ENCODE measurements around the gene GOLGA6L6. TPM values are rescaled to one million over a fixed set of nuclear protein-coding genes. Genes with fewer than 3 reads are reported as not detected.
"Not testable (repeated sequence)": the region's sequence is repeated elsewhere in the genome, so short reads cannot be mapped to it uniquely, and the experiment has no call there.

GOLGA6L6 gene
- not detected for total RNA-seq

DNA sequence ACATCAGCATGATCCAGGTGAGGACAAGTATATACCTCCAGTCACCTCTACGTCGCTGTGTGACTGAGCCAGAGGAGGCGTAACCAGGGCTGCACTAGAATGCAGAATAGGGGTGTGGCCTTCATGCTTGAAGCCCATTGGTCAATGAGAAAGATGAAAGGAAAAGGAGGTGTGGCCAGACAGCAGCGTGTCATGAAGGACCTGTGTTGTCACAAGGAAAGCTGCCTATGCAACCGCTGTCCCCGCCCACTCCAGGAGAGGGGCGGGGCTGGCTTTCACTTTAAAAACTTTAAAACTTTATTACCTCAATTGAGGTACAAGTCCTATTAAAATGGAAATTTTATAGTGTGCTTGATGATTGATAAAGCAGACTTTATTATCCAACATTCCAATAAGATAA, at the start of gene GOLGA6L6:
Gene GOLGA6L6, minus strand, starts transcription at position 101 of the 400 bp plus-strand sequence. Its CDS starts 91 bp downstream, at position 10.
- H3K4me3 ChIP-seq (ENCODE audit: low read depth, poor library complexity, severe bottlenecking), result not testable (repeated sequence)
- 83 to 92% methylated on average over 4 of the region's 7 CpGs for WGBS, 2 donors

GRCh38 chr15:20590069-20590468, 48.5 kb upstream of the GOLGA6L6 start:
- WGBS, 2 donors, result no CpG with 5 or more reads among the region's 2 CpGs
- H3K4me3 ChIP-seq (ENCODE audit: low read depth, poor library complexity, severe bottlenecking); intact Hi-C loops (cut with DNase I; ENCODE audit: low total_unique reads); DNase-seq (ENCODE audit: low spot score in 2 of 2): not testable (repeated sequence)

More for the DNA sequence above, at the start of gene GOLGA6L6:
- DNase-seq (ENCODE audit: low spot score in 2 of 2); intact Hi-C loops (cut with DNase I; ENCODE audit: low total_unique reads): not testable (repeated sequence)

GRCh38 chr15:20586821-20587220, 45.2 kb upstream of the GOLGA6L6 start:
- DNase-seq (ENCODE audit: low spot score in 2 of 2); intact Hi-C loops (cut with DNase I; ENCODE audit: low total_unique reads); H3K4me3 ChIP-seq (ENCODE audit: low read depth, poor library complexity, severe bottlenecking): not testable (repeated sequence)
- 100% methylated on average over 1 of the region's 3 CpGs; no CpG with 5 or more reads in 1 of the 2 donors for WGBS, 2 donors

- WGBS, 2 donors, result 78 to 82% methylated on average over 3 to 7 of the region's 18 CpGs
- intact Hi-C loops (cut with DNase I; ENCODE audit: low total_unique reads); DNase-seq (ENCODE audit: low spot score in 2 of 2); H3K4me3 ChIP-seq (ENCODE audit: low read depth, poor library complexity, severe bottlenecking): not testable (repeated sequence)
These were observed 41.1 kb upstream of the GOLGA6L6 start for GRCh38 chr15:20582726-20583115.

DNA sequence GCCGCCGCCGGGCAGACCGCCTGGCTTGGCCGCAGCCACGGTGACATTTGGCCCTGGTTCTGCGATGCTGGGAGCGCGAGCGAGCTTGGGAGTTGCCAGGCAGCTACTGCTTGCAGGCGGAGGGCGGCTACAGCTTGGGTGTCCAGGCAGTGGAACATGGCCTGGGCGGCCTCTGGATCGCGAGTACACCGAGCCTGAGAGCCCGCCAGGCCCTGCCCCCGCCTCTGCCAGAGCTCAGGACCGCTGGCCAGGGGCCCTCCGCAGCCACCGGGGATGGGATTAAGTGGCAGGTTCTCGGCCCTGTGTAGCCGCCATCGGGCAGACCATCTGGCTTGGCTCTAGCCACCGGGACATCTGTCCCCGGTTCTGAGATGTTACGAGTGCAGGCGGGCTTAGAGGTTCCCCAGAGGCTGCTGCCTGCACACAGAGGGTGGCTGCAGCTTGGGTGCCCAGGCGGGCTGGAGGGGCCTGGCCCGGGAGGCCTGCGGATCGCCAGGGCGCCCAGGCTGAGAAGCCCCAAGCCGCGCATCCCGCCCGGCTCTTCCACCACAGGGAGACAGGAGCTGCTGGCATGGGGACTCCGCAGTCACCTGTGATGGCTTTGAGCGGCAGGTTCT, 40.6 kb upstream of the GOLGA6L6 start:
- H3K4me3 ChIP-seq (ENCODE audit: low read depth, poor library complexity, severe bottlenecking); intact Hi-C loops (cut with DNase I; ENCODE audit: low total_unique reads); DNase-seq (ENCODE audit: low spot score in 2 of 2): not testable (repeated sequence)
- no CpG with 5 or more reads among the region's 39 CpGs for WGBS, 2 donors

- intact Hi-C loops (cut with DNase I; ENCODE audit: low total_unique reads); DNase-seq (ENCODE audit: low spot score in 2 of 2); H3K4me3 ChIP-seq (ENCODE audit: low read depth, poor library complexity, severe bottlenecking): not testable (repeated sequence)
- WGBS, 2 donors, result no CpG with 5 or more reads among the region's 62 CpGs
These were observed 39.9 kb upstream of the GOLGA6L6 start for GRCh38 chr15:20581261-20582108.

DNA sequence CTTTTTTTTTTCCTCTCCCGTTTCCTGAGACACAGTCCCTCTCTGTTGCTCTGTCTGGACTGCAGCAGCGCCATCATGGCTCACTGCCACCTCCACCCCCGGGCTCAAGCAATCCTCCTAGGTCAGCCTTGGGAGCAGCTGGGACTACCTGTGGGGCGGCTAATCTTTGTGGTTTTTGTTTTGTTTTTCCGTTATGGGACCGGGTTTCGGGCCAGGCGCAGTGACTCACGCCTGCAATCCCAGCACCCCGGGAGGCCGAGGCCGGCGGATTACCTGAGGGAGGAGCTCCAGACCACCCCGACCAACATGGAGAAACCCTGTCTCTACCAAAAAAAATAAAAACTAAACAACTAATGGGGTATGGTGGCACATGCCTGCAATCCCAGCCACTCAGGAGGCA, 38.1 kb upstream of the GOLGA6L6 start:
- no CpG with 5 or more reads among the region's 14 CpGs for WGBS, 2 donors
- H3K4me3 ChIP-seq (ENCODE audit: low read depth, poor library complexity, severe bottlenecking); DNase-seq (ENCODE audit: low spot score in 2 of 2); intact Hi-C loops (cut with DNase I; ENCODE audit: low total_unique reads): not testable (repeated sequence)

DNA sequence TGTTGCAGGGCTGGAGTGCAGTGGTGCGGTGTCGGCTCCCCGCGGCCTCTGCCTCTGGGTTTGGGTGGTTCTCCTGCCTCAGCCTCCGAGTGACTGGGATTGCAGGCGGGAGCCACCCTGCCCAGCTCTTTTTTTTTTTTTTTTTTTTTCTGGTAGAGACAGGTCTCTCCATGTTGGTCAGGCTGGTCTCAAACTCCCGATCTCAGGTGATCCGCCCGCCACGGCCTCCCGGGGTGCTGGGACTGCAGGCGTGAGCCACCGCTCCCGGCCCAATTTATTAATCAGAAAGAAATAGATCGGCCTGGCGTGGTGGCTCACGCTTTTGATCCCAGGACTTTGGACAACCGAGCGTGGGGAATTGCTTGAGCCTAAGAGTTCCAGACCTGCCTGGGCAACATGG, 9.7 kb upstream of the GOLGA6L6 start:
- H3K4me3 ChIP-seq (ENCODE audit: low read depth, poor library complexity, severe bottlenecking); intact Hi-C loops (cut with DNase I; ENCODE audit: low total_unique reads): not testable (repeated sequence)
- WGBS, 2 donors, result 97 to 100% methylated on average over 11 to 12 of the region's 19 CpGs
- peak in 1 of 2 donors; percentile 84 for DNase-seq (ENCODE audit: low spot score in 2 of 2)

DNA sequence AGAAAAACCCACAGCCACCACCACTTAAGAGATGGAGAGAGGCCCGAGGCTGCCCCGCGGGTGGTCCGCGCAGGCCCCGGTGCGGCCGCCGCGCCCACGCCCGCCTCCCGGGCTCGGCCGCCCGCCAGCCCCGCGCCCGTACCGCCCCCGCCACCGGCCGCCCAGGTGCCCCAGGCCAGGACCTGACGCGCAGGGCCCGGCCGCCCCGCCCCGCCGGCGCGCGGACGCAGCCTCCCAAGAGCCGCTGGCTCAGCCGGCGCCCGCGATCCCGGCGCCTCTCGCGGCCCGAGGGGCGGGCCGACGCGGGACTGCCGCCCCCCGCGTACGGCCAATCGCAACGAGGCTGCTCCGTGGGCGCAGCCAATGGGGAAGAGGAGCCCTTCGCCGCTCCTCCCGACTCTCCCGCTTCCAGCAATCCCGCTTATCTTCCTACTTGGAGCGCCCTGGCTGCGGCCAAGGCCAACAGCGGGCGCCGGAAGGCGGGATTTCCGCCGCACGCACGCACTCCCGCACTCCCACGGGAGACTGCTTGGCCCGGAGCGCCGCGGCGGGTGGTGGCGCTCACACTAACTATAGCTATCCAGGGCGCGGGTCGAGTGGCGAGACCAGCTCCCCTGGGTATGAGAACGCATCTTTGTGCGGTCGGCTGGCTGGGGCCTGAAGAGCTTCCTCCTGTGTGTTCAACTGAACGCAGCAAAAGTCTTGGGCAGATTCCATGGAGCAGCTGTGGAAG, 35.5 kb downstream of the GOLGA6L6 start:
- DNase-seq (ENCODE audit: low spot score in 2 of 2); H3K4me3 ChIP-seq (ENCODE audit: low read depth, poor library complexity, severe bottlenecking); intact Hi-C loops (cut with DNase I; ENCODE audit: low total_unique reads): not testable (repeated sequence)
- WGBS, 2 donors, result no CpG with 5 or more reads among the region's 87 CpGs

GRCh38 chr15:20502839-20503238, 38.8 kb downstream of the GOLGA6L6 start:
- DNase-seq (ENCODE audit: low spot score in 2 of 2); intact Hi-C loops (cut with DNase I; ENCODE audit: low total_unique reads); H3K4me3 ChIP-seq (ENCODE audit: low read depth, poor library complexity, severe bottlenecking): not testable (repeated sequence)
- no CpG with 5 or more reads among the region's 3 CpGs for WGBS, 2 donors

DNA sequence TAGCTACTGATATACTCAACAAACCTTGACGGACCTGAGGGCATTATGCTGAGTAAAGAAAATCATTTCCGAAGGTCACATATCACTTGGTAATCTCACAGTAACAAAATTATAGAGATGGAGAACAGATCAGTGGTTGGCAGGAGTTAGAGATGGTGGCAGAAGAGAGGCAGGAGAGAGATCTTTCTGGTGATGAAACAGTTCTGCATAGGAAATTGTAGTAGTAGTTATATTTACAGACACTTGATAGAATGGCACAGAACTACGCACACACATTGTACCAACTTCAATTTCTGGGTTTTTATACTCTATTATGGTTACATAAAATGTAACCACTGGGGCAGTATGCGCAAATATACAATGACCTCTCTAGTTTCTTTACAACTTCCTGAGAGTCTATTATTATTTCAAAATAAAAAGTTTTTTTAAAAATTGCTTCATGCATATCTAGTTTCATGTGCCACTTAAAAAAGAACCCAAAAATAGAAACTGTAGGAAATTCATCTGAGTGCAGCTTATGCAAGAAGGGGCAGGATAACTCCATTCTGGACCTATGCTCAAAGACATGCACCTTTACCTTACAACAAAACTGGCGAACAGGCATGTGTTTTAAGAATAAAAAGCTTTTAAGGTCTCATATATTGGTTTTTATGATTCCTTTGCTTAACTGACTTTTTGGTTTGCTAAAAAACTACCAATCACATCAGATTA, 39.9 kb downstream of the GOLGA6L6 start:
- DNase-seq (ENCODE audit: low spot score in 2 of 2); intact Hi-C loops (cut with DNase I; ENCODE audit: low total_unique reads); H3K4me3 ChIP-seq (ENCODE audit: low read depth, poor library complexity, severe bottlenecking): not testable (repeated sequence)
- WGBS, 2 donors, result no CpG with 5 or more reads among the region's 5 CpGs

DNA sequence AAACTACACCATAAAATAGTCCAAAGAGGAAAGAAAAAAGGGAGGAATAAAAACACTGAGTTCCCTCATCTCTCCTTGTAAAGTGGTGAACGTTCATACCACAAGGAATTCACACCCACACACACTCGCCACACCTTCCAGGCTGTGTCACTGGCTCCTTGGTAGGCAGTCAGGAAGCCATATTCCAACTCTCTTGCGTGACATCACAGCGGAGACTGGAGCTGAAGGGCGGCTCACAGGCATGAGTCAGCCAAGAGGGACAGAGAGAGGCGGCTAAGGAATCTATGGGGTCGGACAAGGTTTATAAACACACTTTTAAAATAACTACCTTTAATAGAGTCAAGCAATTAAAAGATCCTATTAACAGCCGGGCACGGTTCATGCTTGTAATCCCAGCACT, 43.8 kb downstream of the GOLGA6L6 start:
- DNase-seq (ENCODE audit: low spot score in 2 of 2); H3K4me3 ChIP-seq (ENCODE audit: low read depth, poor library complexity, severe bottlenecking); intact Hi-C loops (cut with DNase I; ENCODE audit: low total_unique reads): not testable (repeated sequence)
- WGBS, 2 donors, result no CpG with 5 or more reads among the region's 9 CpGs

GRCh38 chr15:20493035-20493434, 48.6 kb downstream of the GOLGA6L6 start:
- no CpG with 5 or more reads among the region's 5 CpGs for WGBS, 2 donors
- intact Hi-C loops (cut with DNase I; ENCODE audit: low total_unique reads); H3K4me3 ChIP-seq (ENCODE audit: low read depth, poor library complexity, severe bottlenecking); DNase-seq (ENCODE audit: low spot score in 2 of 2): not testable (repeated sequence)

DNA sequence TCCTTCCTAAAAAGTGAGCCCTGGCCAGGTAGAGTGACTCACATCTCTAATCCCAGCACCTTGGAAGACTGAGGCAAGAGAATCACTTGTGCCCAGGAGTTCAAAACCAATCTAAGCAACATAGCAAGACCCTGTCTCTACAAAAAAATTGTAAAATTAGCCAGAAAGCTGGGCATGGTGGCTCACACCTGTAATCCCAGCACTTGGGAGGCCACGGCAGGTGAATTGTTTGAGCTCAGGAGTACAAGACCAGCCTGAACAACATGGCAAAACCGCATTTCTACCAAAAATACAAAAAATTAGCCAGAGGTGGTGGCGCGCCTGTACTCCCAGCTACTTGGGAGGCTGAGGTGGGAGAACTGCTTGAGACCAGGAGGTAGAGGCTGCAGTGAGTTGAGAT, 49.0 kb downstream of the GOLGA6L6 start:
- peak in 1 of 2 donors; percentile 52 for DNase-seq (ENCODE audit: low spot score in 2 of 2)
- 83 to 100% methylated on average over 1 of the region's 4 CpGs for WGBS, 2 donors
- H3K4me3 ChIP-seq (ENCODE audit: low read depth, poor library complexity, severe bottlenecking); intact Hi-C loops (cut with DNase I; ENCODE audit: low total_unique reads): not testable (repeated sequence)
